K562 (cell line): ENCODE results near the gene CCDC183. TPM values are rescaled to one million over a fixed set of nuclear protein-coding genes. Genes with fewer than 3 reads are reported as not detected.
"Not testable (repeated sequence)": the region's sequence is repeated elsewhere in the genome, so short reads cannot be mapped to it uniquely, and the experiment has no call there.

Experiments used
- CTBP1 ChIP-seq: fragments of 450-650 bp; IDR thresholded peaks from 2 replicates; pipeline ENCODE4 v1.6.1; 2016; ENCODE audit warnings: borderline replicate concordance
- GABPB1 ChIP-seq: sonication (generic); formaldehyde crosslinking; IDR thresholded peaks from 2 replicates; pipeline ENCODE4 v1.8.0; 2022; ENCODE audit warnings: mild to moderate bottlenecking, missing genetic modification reagents
- MYNN ChIP-seq, 2 experiments: sonication (generic); formaldehyde crosslinking in 1 of 2; IDR thresholded peaks; 2 replicates each; pipeline versions ENCODE4 v1.5.0 to v1.6.1; 2016 to 2020; ENCODE audit warnings: antibody characterized with exemption in 1 of 2, missing genetic modification reagents in 1 of 2
- NEUROD1 ChIP-seq: fragments of 150-350 bp; IDR thresholded peaks from 2 replicates; pipeline ENCODE4 v1.6.1; 2014; ENCODE audit warnings: borderline replicate concordance, low read length, low read depth; ENCODE audit not compliant: partially characterized antibody
- SMAD4 ChIP-seq: fragments of 250-450 bp; sonication (Bioruptor Pico); conservative IDR thresholded peaks from 2 replicates; pipeline ENCODE4 v1.8.0; 2021; ENCODE audit warnings: inconsistent platforms, mild to moderate bottlenecking, moderate library complexity
- SMC3 ChIP-seq: conservative IDR thresholded peaks from 2 replicates; pipeline ENCODE4 v1.6.1; 2011; ENCODE audit warnings: low read depth, low read length, improper control_type of control experiment; ENCODE audit not compliant: insufficient read depth
- TARDBP ChIP-seq: fragments of 450-650 bp; IDR thresholded peaks from 2 replicates; pipeline ENCODE4 v1.6.1; 2016
- ZNF263 ChIP-seq: sonication (generic); formaldehyde crosslinking; IDR thresholded peaks from 2 replicates; pipeline ENCODE4 v1.8.0; 2022; ENCODE audit warnings: mild to moderate bottlenecking, missing genetic modification reagents, borderline replicate concordance
- polyA plus RNA-seq, 8 experiments: library from polyadenylated mRNA; depleted of rRNA in 4 of 8; stranded (reverse) in 5 of 8; unstranded in 3 of 8; fragments of >200 nt; fragmentation: Nextera tagmentation in 2 of 8; fragmentation: Illumina TruSeq in 1 of 8; extraction: Ambion mirVana in 2 of 8; extraction: Trizol in 1 of 8; gene quantifications; 2 replicates each; pipeline versions ENCODE4 v1.2.1 to v1.2.3, GENCODE V29; 2011 to 2014; ENCODE audit warnings: inconsistent platforms in 1 of 8, missing spikeins in 1 of 8
- total RNA-seq, 7 experiments: library from RNA; depleted of rRNA in 6 of 7; stranded (reverse); fragments of >200 nt in 6 of 7; fragmentation: Illumina TruSeq in 2 of 7; extraction: Trizol in 2 of 7; gene quantifications; 2 replicates each; pipeline versions ENCODE4 v1.2.1 to v1.2.3, GENCODE V29; 2011 to 2021; ENCODE audit warnings: low replicate concordance in 1 of 7
- TF ChIP-seq, protein P1 (sequence below): sonication (generic); formaldehyde crosslinking; IDR thresholded peaks from 2 replicates; pipeline ENCODE4 v1.8.0; 2022; ENCODE audit warnings: mild to moderate bottlenecking, missing genetic modification reagents
- TF ChIP-seq, protein P2 (sequence below), 2 experiments: fragments of 450-650 bp; conservative IDR thresholded peaks; 2 replicates each; pipeline ENCODE4 v1.6.1; 2017; ENCODE audit warnings: mild to moderate bottlenecking in 2 of 2, moderate library complexity in 2 of 2
- TF ChIP-seq, protein P3 (sequence below): fragments of 450-650 bp; formaldehyde crosslinking; IDR thresholded peaks from 2 replicates; pipeline ENCODE4 v1.4.0; 2020; ENCODE audit warnings: mild to moderate bottlenecking, moderate library complexity
- TF ChIP-seq, protein P4 (sequence below): fragments of 200-800 bp; sonication (Bioruptor generic); IDR thresholded peaks from 2 replicates; pipeline ENCODE4 v1.6.1; 2017; ENCODE audit warnings: missing genetic modification characterization, missing compliant biosample characterization
- TF ChIP-seq, protein P5 (sequence below): sonication (generic); formaldehyde crosslinking; IDR thresholded peaks from 2 replicates; pipeline ENCODE4 v1.8.0; 2022; ENCODE audit warnings: mild to moderate bottlenecking, missing genetic modification reagents

Gene CCDC183
- total and polyA plus RNA-seq, 9 of the 15 experiments (the other 6 are each of a cell fraction or from before 2014, with no cell fraction given): 0.21 to 0.60 (median 0.29) TPM; not detected in 4

DNA sequence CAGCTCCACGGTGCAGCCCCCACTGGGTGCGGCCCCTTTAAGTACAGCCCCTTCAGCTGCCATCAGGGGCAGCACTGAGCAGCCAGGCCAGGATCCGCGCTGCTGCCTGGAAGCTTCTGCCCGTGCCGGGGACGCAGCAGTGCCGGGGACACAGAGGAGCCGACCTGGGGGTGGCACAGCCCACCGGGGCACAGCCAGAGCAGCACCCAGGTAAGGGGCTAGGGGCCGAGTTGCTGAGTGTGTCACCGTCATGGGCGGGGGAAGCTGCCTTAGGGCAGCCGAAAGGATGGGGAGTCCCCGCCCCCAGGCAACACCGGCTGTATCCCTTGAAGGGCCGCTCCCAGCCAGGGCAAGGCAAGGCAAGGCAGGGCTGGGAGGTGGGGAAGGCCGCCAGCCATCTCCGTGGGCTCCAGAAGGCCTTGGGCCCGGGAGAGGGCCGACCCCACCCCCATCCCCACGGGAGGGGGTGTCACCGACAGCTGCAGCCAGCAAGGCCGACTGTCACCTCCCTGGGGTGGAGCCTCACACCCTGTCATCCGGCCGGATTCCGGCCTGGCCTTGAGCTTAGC, 46.3 kb downstream of the CCDC183 start, which contains the start of gene AJM1 (continued):
- TF ChIP-seq CTBP1: peak; percentile 70
- TF ChIP-seq, protein P1, sequence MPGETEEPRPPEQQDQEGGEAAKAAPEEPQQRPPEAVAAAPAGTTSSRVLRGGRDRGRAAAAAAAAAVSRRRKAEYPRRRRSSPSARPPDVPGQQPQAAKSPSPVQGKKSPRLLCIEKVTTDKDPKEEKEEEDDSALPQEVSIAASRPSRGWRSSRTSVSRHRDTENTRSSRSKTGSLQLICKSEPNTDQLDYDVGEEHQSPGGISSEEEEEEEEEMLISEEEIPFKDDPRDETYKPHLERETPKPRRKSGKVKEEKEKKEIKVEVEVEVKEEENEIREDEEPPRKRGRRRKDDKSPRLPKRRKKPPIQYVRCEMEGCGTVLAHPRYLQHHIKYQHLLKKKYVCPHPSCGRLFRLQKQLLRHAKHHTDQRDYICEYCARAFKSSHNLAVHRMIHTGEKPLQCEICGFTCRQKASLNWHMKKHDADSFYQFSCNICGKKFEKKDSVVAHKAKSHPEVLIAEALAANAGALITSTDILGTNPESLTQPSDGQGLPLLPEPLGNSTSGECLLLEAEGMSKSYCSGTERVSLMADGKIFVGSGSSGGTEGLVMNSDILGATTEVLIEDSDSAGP: peak; percentile 100
- TF ChIP-seq, protein P2, sequence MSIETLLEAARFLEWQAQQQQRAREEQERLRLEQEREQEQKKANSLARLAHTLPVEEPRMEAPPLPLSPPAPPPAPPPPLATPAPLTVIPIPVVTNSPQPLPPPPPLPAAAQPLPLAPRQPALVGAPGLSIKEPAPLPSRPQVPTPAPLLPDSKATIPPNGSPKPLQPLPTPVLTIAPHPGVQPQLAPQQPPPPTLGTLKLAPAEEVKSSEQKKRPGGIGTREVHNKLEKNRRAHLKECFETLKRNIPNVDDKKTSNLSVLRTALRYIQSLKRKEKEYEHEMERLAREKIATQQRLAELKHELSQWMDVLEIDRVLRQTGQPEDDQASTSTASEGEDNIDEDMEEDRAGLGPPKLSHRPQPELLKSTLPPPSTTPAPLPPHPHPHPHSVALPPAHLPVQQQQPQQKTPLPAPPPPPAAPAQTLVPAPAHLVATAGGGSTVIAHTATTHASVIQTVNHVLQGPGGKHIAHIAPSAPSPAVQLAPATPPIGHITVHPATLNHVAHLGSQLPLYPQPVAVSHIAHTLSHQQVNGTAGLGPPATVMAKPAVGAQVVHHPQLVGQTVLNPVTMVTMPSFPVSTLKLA (conservative IDR thresholded peaks at IDR 0.05): peak in 1 of 2 experiments; percentile 53; a peak in 1 of 4 replicates
- 0 out of 2 replicates have a peak, but pooled peaks have one; percentile 37 for TF ChIP-seq GABPB1 (CRISPR knock-in tag)
- peak; percentile 55; the same call in 1 of the 2 replicates for TF ChIP-seq TARDBP
- TF ChIP-seq NEUROD1: peak; percentile 70
- 0 out of 2 replicates have a peak, but pooled peaks have one; percentile 7 for TF ChIP-seq SMC3
- TF ChIP-seq, protein P3, sequence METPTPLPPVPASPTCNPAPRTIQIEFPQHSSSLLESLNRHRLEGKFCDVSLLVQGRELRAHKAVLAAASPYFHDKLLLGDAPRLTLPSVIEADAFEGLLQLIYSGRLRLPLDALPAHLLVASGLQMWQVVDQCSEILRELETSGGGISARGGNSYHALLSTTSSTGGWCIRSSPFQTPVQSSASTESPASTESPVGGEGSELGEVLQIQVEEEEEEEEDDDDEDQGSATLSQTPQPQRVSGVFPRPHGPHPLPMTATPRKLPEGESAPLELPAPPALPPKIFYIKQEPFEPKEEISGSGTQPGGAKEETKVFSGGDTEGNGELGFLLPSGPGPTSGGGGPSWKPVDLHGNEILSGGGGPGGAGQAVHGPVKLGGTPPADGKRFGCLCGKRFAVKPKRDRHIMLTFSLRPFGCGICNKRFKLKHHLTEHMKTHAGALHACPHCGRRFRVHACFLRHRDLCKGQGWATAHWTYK (CRISPR knock-in tag): peak; percentile 40; the same call in 1 of the 2 replicates
- TF ChIP-seq MYNN (IDR thresholded peaks at IDR 0.05): peak; percentile 30; the same call in 1 of the 2 replicates
- not testable (repeated sequence) for TF ChIP-seq MYNN (CRISPR knock-in tag; IDR thresholded peaks at IDR 0.05)
- TF ChIP-seq SMAD4 (CRISPR knock-in tag): 0 out of 2 replicates have a peak, but pooled peaks have one; percentile 38
- TF ChIP-seq, protein P4, sequence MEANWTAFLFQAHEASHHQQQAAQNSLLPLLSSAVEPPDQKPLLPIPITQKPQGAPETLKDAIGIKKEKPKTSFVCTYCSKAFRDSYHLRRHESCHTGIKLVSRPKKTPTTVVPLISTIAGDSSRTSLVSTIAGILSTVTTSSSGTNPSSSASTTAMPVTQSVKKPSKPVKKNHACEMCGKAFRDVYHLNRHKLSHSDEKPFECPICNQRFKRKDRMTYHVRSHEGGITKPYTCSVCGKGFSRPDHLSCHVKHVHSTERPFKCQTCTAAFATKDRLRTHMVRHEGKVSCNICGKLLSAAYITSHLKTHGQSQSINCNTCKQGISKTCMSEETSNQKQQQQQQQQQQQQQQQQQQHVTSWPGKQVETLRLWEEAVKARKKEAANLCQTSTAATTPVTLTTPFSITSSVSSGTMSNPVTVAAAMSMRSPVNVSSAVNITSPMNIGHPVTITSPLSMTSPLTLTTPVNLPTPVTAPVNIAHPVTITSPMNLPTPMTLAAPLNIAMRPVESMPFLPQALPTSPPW (CRISPR knock-in tag): peak; percentile 45
- TF ChIP-seq, protein P5, sequence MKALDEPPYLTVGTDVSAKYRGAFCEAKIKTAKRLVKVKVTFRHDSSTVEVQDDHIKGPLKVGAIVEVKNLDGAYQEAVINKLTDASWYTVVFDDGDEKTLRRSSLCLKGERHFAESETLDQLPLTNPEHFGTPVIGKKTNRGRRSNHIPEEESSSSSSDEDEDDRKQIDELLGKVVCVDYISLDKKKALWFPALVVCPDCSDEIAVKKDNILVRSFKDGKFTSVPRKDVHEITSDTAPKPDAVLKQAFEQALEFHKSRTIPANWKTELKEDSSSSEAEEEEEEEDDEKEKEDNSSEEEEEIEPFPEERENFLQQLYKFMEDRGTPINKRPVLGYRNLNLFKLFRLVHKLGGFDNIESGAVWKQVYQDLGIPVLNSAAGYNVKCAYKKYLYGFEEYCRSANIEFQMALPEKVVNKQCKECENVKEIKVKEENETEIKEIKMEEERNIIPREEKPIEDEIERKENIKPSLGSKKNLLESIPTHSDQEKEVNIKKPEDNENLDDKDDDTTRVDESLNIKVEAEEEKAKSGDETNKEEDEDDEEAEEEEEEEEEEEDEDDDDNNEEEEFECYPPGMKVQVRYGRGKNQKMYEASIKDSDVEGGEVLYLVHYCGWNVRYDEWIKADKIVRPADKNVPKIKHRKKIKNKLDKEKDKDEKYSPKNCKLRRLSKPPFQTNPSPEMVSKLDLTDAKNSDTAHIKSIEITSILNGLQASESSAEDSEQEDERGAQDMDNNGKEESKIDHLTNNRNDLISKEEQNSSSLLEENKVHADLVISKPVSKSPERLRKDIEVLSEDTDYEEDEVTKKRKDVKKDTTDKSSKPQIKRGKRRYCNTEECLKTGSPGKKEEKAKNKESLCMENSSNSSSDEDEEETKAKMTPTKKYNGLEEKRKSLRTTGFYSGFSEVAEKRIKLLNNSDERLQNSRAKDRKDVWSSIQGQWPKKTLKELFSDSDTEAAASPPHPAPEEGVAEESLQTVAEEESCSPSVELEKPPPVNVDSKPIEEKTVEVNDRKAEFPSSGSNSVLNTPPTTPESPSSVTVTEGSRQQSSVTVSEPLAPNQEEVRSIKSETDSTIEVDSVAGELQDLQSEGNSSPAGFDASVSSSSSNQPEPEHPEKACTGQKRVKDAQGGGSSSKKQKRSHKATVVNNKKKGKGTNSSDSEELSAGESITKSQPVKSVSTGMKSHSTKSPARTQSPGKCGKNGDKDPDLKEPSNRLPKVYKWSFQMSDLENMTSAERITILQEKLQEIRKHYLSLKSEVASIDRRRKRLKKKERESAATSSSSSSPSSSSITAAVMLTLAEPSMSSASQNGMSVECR (CRISPR knock-in tag): peak; percentile 66; the same call in 1 of the 2 replicates
- TF ChIP-seq ZNF263 (CRISPR knock-in tag): 0 out of 2 replicates have a peak, but pooled peaks have one; percentile 31
